HL-60/S4 (cell line): ENCODE data around the gene WAS.

ENCODE experiments used
- in situ Hi-C: fragments of 300-500 bp; cut with MboI; formaldehyde crosslinking; loops from 2 replicates; pipeline ENCODE4 v1.14.3; 2022; ENCODE audit warnings: low sequenced_read_pairs

Gene WAS

DNA sequence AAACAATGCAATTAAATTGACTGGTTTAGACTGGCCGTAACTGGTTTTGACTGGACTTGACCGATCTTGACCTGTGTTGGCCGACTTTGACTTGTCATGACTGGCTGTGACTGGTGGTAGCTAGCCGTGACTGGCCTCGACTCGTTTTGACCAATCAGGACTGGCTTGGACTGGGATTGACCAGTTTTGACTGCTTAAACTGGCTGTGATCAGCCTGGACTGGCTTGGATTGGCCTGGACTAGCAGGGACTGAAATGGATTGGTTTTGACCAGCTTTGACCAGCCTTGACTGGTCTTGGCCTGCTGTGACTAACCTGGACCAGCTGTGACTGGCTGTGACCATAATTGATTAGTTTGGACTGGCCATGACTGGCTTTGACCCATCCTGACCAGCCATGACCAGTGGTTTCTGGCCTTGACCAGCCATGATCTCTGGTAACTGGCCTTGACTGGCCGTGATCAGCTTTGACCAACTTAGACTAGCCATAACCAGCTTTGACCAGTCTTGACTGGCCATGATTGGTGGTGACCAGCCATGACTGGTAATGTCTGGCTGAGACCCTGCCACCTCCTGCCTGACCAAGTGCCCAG, 26.0 kb downstream of the WAS start:
- in situ Hi-C loops = loop anchor here (25.0 kb wide), 1 partner anchor 97 kb away; no protein-coding TSS in a partner anchor

DNA sequence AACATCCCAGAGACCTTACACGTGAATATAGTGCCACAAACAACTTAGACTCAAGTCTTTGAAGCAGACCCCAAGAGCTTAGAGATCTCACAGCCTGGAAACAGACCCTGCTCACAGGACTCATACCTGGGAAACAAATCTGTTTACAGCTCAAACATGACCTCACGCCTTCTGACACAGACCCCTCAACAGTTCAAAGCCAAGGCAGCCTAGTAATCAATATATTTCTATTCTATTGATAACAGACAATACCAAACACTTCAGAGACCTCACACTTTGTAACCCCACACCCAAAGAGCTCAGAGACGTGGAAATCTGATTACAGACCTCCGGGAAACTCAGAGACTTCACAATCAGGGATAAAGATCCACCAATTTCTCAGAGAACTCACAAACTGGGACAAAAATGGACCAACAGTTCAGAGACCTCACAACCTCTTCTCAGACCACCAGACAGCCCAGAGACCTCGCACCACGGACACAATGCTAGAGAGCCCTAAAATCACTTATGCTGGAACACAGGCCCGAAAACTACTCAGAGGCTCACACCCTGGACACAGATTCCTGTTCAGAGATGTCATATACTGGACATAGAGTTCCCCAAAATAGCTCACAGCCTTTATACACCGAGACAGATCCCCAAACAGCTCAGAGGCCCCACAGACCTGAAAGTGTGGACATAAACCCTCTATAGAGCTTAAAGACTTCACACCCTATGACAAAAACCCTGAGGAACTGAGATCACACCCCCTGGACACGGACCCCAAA, 27.7 kb downstream of the WAS start:
- in situ Hi-C loops = loop anchor here (25.0 kb wide), 1 partner anchor 99 kb away; no protein-coding TSS in a partner anchor

- in situ Hi-C loops = loop anchor here (25.0 kb wide), 1 partner anchor 100 kb away; no protein-coding TSS in a partner anchor
Measured at GRCh38 chrX:48711929-48712505, 28.4 kb downstream of the WAS start.

GRCh38 chrX:48713847-48714246, 30.2 kb downstream of the WAS start:
- in situ Hi-C loops = loop anchor here (25.0 kb wide), 1 partner anchor 102 kb away; no protein-coding TSS in a partner anchor

DNA sequence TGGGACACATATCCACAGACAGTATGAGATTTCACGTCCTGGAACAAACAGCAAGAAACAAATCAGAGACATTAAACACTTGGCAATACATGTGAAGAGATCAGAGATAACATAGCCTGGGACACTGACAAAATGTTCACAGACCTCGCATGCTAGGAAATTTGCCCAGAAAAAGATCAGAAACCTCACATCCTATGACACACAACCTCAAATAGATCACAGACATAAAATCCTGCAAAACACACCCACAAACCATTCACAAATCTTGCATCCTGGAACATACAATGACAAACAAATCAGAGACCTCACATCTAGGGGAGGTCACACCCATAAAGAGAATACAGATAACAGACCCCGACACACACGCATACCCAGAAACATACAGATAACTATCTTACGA, 31.0 kb downstream of the WAS start:
- in situ Hi-C loops = loop anchor here (25.0 kb wide), 1 partner anchor 102 kb away; no protein-coding TSS in a partner anchor

- in situ Hi-C loops = loop anchor here (25.0 kb wide), 1 partner anchor 103 kb away; no protein-coding TSS in a partner anchor
Measured at GRCh38 chrX:48715072-48715471, 31.5 kb downstream of the WAS start.

GRCh38 chrX:48715876-48716502, 32.4 kb downstream of the WAS start:
- in situ Hi-C loops = loop anchor here (25.0 kb wide), 1 partner anchor 104 kb away; no protein-coding TSS in a partner anchor

GRCh38 chrX:48719958-48720357, 36.4 kb downstream of the WAS start:
- in situ Hi-C loops = loop anchor here (25.0 kb wide), 1 partner anchor 108 kb away; no protein-coding TSS in a partner anchor

GRCh38 chrX:48720577-48721250, 37.1 kb downstream of the WAS start:
- in situ Hi-C loops = loop anchor here (25.0 kb wide), 1 partner anchor 108 kb away; no protein-coding TSS in a partner anchor

DNA sequence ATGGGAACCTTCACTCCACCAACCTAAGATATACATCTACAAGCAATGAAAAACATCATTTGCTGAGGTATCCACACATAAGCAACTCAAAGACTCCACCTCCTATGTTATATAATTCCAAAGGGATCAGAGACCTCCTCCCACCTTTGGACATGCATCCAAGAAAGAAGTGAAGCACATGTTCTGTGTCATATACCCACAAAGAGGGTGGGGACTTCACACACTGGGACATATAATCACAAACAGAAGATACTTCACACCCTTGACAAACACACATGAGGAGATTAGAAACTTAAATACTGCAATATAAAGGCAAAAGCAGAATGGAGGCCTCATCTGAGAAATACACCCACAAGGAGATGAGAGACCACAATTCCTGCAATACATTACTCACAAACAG, 38.3 kb downstream of the WAS start:
- in situ Hi-C loops = loop anchor here (25.0 kb wide), 1 partner anchor 110 kb away; no protein-coding TSS in a partner anchor

- in situ Hi-C loops = no loop called here
Measured at GRCh38 chrX:48726596-48726995, 43.0 kb downstream of the WAS start.

DNA sequence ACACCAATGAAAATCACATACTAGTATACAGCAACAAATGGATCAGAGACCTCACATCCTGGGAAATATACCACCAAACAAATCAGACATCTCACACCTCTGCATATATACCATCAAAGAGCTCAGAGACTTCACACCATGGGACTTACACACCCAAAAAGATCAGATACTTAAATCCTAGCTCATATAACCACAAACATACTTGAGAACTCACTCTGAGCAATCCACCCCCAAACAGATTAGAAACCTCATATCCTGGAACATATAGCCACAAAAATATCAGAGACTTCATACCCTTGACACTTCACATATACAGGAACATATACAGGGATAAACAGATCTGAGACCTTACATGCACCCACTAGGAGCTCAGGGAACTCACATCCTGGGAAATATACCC, 45.1 kb downstream of the WAS start:
- in situ Hi-C loops = no loop called here

DNA sequence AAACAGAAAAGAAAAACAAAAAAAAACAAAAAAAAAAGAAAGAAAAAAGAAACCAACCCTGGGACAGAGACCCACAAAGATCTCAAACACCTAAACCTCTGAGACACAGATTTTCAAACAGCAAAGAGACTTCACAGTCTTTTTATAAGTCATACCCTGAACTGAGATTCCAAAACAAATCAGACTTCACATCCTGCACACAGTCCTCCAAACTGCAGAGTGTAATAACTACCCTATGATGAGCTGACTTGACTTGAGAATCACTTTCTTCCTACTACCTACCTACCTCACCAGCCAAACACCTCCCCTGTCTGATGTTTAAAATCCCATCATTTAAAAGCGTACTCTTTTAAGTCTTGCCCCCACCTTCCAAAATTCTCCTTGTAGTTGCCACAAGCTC, 52.7 kb downstream of the WAS start:
- in situ Hi-C loops = no loop called here

- in situ Hi-C loops = no loop called here
Measured at GRCh38 chrX:48736878-48737212, 53.2 kb downstream of the WAS start.

- in situ Hi-C loops = no loop called here
Measured at GRCh38 chrX:48737213-48737938, 53.8 kb downstream of the WAS start.

DNA sequence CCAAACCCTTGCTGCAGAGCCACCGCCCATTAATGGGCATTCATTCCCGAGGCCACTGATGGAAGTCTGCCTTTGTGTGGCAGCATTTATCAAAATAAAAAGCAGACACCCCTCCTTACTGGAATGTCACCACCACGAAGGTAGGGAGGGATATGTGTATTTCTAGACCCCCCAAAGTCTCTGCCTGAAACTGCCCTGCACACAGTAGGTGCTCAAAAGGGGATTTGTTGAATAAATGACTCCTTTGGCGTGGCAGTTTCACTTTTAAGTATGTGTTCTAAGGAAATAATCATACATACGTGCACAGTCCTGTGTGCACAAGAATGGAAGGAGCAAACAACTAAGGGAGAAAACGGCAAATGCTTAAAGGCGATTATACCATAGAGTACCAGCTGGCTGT, 54.3 kb downstream of the WAS start:
- in situ Hi-C loops = no loop called here
